Lung (tissue), 12 donors: ENCODE results near the gene TMEM100. TPM values are rescaled to one million over a fixed set of nuclear protein-coding genes. Genes with fewer than 3 reads are reported as not detected.

ENCODE experiments used
- ATAC-seq: fragments of 200-7000 bp; cut with Tn5 transposase; one replicate; pipeline ENCODE4 v1.9.1; 2020; ENCODE audit warnings: moderate number of reproducible peaks; ENCODE audit not compliant: insufficient read depth, low FRiP score
- DNase-seq, 3 donors: peaks; one replicate each; pipeline ENCODE4 v3.0.0-alpha.2; 2013 to 2017
- H3K27ac ChIP-seq, 2 donors: one replicate each; pipeline ENCODE4 v1.5.1; 2013; ENCODE audit warnings: mild to moderate bottlenecking in 2 of 2, moderate library complexity in 2 of 2, control low read depth in 1 of 2, inconsistent platforms in 1 of 2, low read depth in 1 of 2, low read length in 1 of 2
- H3K27me3 ChIP-seq, 3 donors: one replicate each; pipeline ENCODE4 v1.5.1; 2013; ENCODE audit warnings: low read length in 2 of 3; ENCODE audit not compliant: control insufficient read depth in 3 of 3, insufficient read depth in 3 of 3
- H3K36me3 ChIP-seq, 4 donors: one replicate each; pipeline ENCODE4 v1.5.1; 2013; ENCODE audit warnings: low read length in 4 of 4, mild to moderate bottlenecking in 1 of 4, moderate library complexity in 1 of 4; ENCODE audit not compliant: control insufficient read depth in 4 of 4, insufficient read depth in 4 of 4
- H3K4me1 ChIP-seq, 5 donors: one replicate each; pipeline ENCODE4 v1.5.1; 2013; ENCODE audit warnings: low read length in 5 of 5, mild to moderate bottlenecking in 2 of 5, moderate library complexity in 1 of 5; ENCODE audit not compliant: control insufficient read depth in 5 of 5, insufficient read depth in 5 of 5
- H3K4me3 ChIP-seq: one replicate; pipeline ENCODE4 v1.5.1; 2013; ENCODE audit warnings: mild to moderate bottlenecking, control low read depth, moderate library complexity
- H3K9ac ChIP-seq, 2 donors: one replicate each; pipeline ENCODE4 v1.5.1; 2013; ENCODE audit warnings: low read length in 2 of 2, control low read depth in 1 of 2; ENCODE audit not compliant: insufficient read depth in 1 of 2
- H3K9me3 ChIP-seq, 4 donors: one replicate each; pipeline ENCODE4 v1.5.1; 2013; ENCODE audit warnings: low read length in 3 of 4, mild to moderate bottlenecking in 1 of 4, moderate library complexity in 1 of 4; ENCODE audit not compliant: control insufficient read depth in 4 of 4, insufficient read depth in 3 of 4
- CTCF ChIP-seq: IDR thresholded peaks from 2 replicates; pipeline ENCODE4 v1.5.1; 2012; ENCODE audit warnings: mild to moderate bottlenecking; ENCODE audit errors: control extremely low read depth, extremely low read depth
- WGBS, 2 donors: extraction: QIAGEN DNeasy Blood & Tissue Kit; methylation state at CpG; one replicate each; pipeline ENCODE4 v1.1.7; 2013; 5-methylcytosine and 5-hydroxymethylcytosine counted together
- polyA plus RNA-seq, 2 donors: library from polyadenylated mRNA; stranded (reverse); fragments of 200-250 nt; gene quantifications; one replicate each; pipeline ENCODE4 v1.2.1, GENCODE V29; 2013
- total RNA-seq, 2 donors: library from RNA; depleted of rRNA in 1 of 2; stranded (reverse); fragments of >200 nt in 1 of 2; gene quantifications; one replicate each; pipeline ENCODE4 v1.2.1, GENCODE V29; 2014 to 2021
- donor health status: control.
- donor health status: control.
- donor health status: Bipolar disorder and iron deficiency.
- donor health status: healthy.
- donor health status: DM: yes; HTN: yes; CAD: no.

Gene TMEM100
- total and polyA plus RNA-seq, 4 donors, result 63.6 to 127 (median 83.4) TPM

GRCh38 chr17:55717898-55718735 lies 4.5 kb downstream of the TMEM100 start:
- Histone ChIP-seq H3K9ac (no peak overlapping the region), H3K36me3 (peaks cover 0 to 3% (median 0%) of the 10 kb centered on the region in 4 donors), H3K27ac (no peak overlapping the region), H3K9me3 (no peaks in the 10 kb centered on the region), H3K4me1 (peaks cover 0 to 5% (median 1%) of the 10 kb centered on the region in 5 donors), H3K27me3 (no peaks in the 10 kb centered on the region), H3K4me3 (no peak overlapping the region)
- ATAC-seq, result no peak
- 50 to 58% methylated on average over 11 of the region's 11 CpGs for WGBS, 2 donors
- TF ChIP-seq CTCF, result peak; percentile 36
- peak; percentile 80 to 86 (median 85) for DNase-seq

GRCh38 chr17:55717432-55717831 lies 5.2 kb downstream of the TMEM100 start:
- H3K9me3 ChIP-seq, result no peaks in the 10 kb centered on the region
- H3K27ac ChIP-seq, result no peak overlapping the region
- 90 to 95% methylated on average over 4 of the region's 4 CpGs for WGBS, 2 donors
- H3K27me3 ChIP-seq, result no peaks in the 10 kb centered on the region
- no peak for DNase-seq
- peaks cover 0 to 3% (median 0%) of the 10 kb centered on the region in 4 donors for H3K36me3 ChIP-seq
- H3K4me1 ChIP-seq, result peaks cover 0 to 2% (median 0%) of the 10 kb centered on the region in 5 donors
- no peak for TF ChIP-seq CTCF
- no peak for ATAC-seq
- H3K9ac ChIP-seq, result no peak overlapping the region
- H3K4me3 ChIP-seq, result no peak overlapping the region

- peaks cover 0 to 4% (median 0%) of the 10 kb centered on the region in 5 donors for H3K4me1 ChIP-seq
- no peaks in the 10 kb centered on the region for H3K9me3 ChIP-seq
- H3K27ac ChIP-seq, result no peak overlapping the region
- no peaks in the 10 kb centered on the region for H3K27me3 ChIP-seq
- no peak for DNase-seq
- no peaks in the 10 kb centered on the region for H3K36me3 ChIP-seq
- 51 to 78% methylated on average over 4 of the region's 4 CpGs for WGBS, 2 donors
- H3K4me3 ChIP-seq, result no peak overlapping the region
- no peak for TF ChIP-seq CTCF
- H3K9ac ChIP-seq, result no peak overlapping the region
- no peak for ATAC-seq
These were observed 11.7 kb downstream of the TMEM100 start for GRCh38 chr17:55710829-55711496.
